ENCODE measurements around the gene USP12.
"Not testable (repeated sequence)": the region's sequence is repeated elsewhere in the genome, so short reads cannot be mapped to it uniquely, and the experiment has no call there.

USP12 gene

GRCh38 chr13:27193496-27193895, 21.9 kb upstream of the USP12 start:
- H3K4me3 ChIP-seq (ENCODE audit: low read depth, low read length), result no peak overlapping the region
- no peak overlapping the region for H2BK5ac ChIP-seq (ENCODE audit: low read depth, low read length, poor library complexity)
- H2AFZ ChIP-seq (ENCODE audit: insufficient read depth, low read length, poor library complexity), result no peak overlapping the region
- no peak overlapping the region for H3K18ac ChIP-seq (ENCODE audit: low read length)
- H3K9ac ChIP-seq (ENCODE audit: low read length), result no peak overlapping the region
- peaks cover 3 to 8% of the 10 kb centered on the region in 2 experiments for H3K4me1 ChIP-seq (ENCODE audit: control insufficient read depth in 1 of 2, insufficient read depth in 2 of 2, low read length in 2 of 2)
- H3K79me2 ChIP-seq (ENCODE audit: control insufficient read depth, insufficient read depth, low read length, poor library complexity), result no peaks in the 10 kb centered on the region
- no peak overlapping the region for H4K91ac ChIP-seq (ENCODE audit: low read depth, low read length)
- no peak overlapping the region for H3K27ac ChIP-seq (ENCODE audit: low read depth, low read length)
- peak overlapping the region; percentile 37 for H2AK5ac ChIP-seq (ENCODE audit: low read length)
- H3K23ac ChIP-seq (ENCODE audit: low read length), result no peak overlapping the region
- no peaks in the 10 kb centered on the region for H3K27me3 ChIP-seq (ENCODE audit: insufficient read depth, low read length)
- H2BK12ac ChIP-seq (ENCODE audit: low read length), result peak overlapping the region; percentile 49
- H3K14ac ChIP-seq (ENCODE audit: low read length), result no peak overlapping the region
- H4K12ac ChIP-seq (ENCODE audit: low read depth, low read length), result no peak overlapping the region
- H2BK120ac ChIP-seq (ENCODE audit: insufficient read depth, low read length, poor library complexity), result peak overlapping the region; percentile 1
- WGBS (ENCODE audit: extremely low coverage, insufficient coverage, insufficient read length), result no CpG with 5 or more reads among the region's 10 CpGs
- DNase-seq, result no peak
- H3K9me3 ChIP-seq (ENCODE audit: insufficient read depth, low read depth, low read length), result no peaks in the 10 kb centered on the region
- H3K4ac ChIP-seq (ENCODE audit: low read depth, low read length), result no peak overlapping the region
- H4K8ac ChIP-seq (ENCODE audit: low read depth, low read length), result no peak overlapping the region
- H3K36me3 ChIP-seq (ENCODE audit: control insufficient read depth in 1 of 2, insufficient read depth in 2 of 2, low read length in 2 of 2), result no peaks in the 10 kb centered on the region
- peaks cover 6% of the 10 kb centered on the region for H3K79me1 ChIP-seq (ENCODE audit: low read length)
- no peak overlapping the region for H3K4me2 ChIP-seq (ENCODE audit: low read length)

GRCh38 chr13:27192973-27193372, 21.4 kb upstream of the USP12 start:
- no peak overlapping the region for H3K23ac ChIP-seq (ENCODE audit: low read length)
- no peak overlapping the region for H3K18ac ChIP-seq (ENCODE audit: low read length)
- no CpG with 5 or more reads among the region's 1 CpG for WGBS (ENCODE audit: extremely low coverage, insufficient coverage, insufficient read length)
- H3K79me1 ChIP-seq (ENCODE audit: low read length), result peaks cover 6% of the 10 kb centered on the region
- no peak overlapping the region for H3K9ac ChIP-seq (ENCODE audit: low read length)
- no peak overlapping the region for H3K4ac ChIP-seq (ENCODE audit: low read depth, low read length)
- no peak for DNase-seq
- no peak overlapping the region for H2BK5ac ChIP-seq (ENCODE audit: low read depth, low read length, poor library complexity)
- H2AFZ ChIP-seq (ENCODE audit: insufficient read depth, low read length, poor library complexity), result no peak overlapping the region
- no peak overlapping the region for H3K27ac ChIP-seq (ENCODE audit: low read depth, low read length)
- H4K8ac ChIP-seq (ENCODE audit: low read depth, low read length), result no peak overlapping the region
- no peaks in the 10 kb centered on the region for H3K36me3 ChIP-seq (ENCODE audit: control insufficient read depth in 1 of 2, insufficient read depth in 2 of 2, low read length in 2 of 2)
- no peak overlapping the region for H2BK120ac ChIP-seq (ENCODE audit: insufficient read depth, low read length, poor library complexity)
- no peaks in the 10 kb centered on the region for H3K9me3 ChIP-seq (ENCODE audit: insufficient read depth, low read depth, low read length)
- no peak overlapping the region for H3K14ac ChIP-seq (ENCODE audit: low read length)
- no peak overlapping the region for H4K12ac ChIP-seq (ENCODE audit: low read depth, low read length)
- H4K91ac ChIP-seq (ENCODE audit: low read depth, low read length), result no peak overlapping the region
- H2AK5ac ChIP-seq (ENCODE audit: low read length), result no peak overlapping the region
- peak overlapping the region; percentile 49 for H2BK12ac ChIP-seq (ENCODE audit: low read length)
- H3K79me2 ChIP-seq (ENCODE audit: control insufficient read depth, insufficient read depth, low read length, poor library complexity), result no peaks in the 10 kb centered on the region
- peaks cover 3 to 8% of the 10 kb centered on the region in 2 experiments for H3K4me1 ChIP-seq (ENCODE audit: control insufficient read depth in 1 of 2, insufficient read depth in 2 of 2, low read length in 2 of 2)
- no peaks in the 10 kb centered on the region for H3K27me3 ChIP-seq (ENCODE audit: insufficient read depth, low read length)
- H3K4me3 ChIP-seq (ENCODE audit: low read depth, low read length), result no peak overlapping the region
- no peak overlapping the region for H3K4me2 ChIP-seq (ENCODE audit: low read length)

DNA sequence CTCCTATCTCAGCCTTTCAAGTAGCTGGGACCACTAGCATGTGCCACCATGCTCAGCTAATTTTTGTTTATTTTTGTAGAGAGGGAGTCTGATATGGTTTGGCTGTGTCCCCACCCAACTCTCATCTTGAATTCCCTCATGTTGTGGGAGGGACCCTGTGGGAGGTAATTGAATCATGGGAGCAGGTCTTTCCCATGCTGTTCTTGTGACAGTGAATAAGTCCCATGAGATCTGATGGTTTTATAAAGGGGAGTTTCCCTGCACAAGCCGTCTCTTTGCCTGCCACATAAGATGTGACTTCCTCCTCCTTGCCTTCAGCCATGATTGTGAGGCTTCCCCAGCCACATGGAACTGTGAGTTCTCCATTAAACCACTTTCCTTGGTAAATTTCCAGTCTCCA, 20.8 kb upstream of the USP12 start:
- H3K36me3 ChIP-seq (ENCODE audit: control insufficient read depth in 1 of 2, insufficient read depth in 2 of 2, low read length in 2 of 2); H3K4me2 ChIP-seq (ENCODE audit: low read length); H3K23ac ChIP-seq (ENCODE audit: low read length); H2BK5ac ChIP-seq (ENCODE audit: low read depth, low read length, poor library complexity); H3K4me3 ChIP-seq (ENCODE audit: low read depth, low read length); H4K12ac ChIP-seq (ENCODE audit: low read depth, low read length); H3K27me3 ChIP-seq (ENCODE audit: insufficient read depth, low read length); H4K91ac ChIP-seq (ENCODE audit: low read depth, low read length); H3K79me1 ChIP-seq (ENCODE audit: low read length); H3K9ac ChIP-seq (ENCODE audit: low read length); DNase-seq; H3K14ac ChIP-seq (ENCODE audit: low read length); H2AFZ ChIP-seq (ENCODE audit: insufficient read depth, low read length, poor library complexity); H4K8ac ChIP-seq (ENCODE audit: low read depth, low read length); H3K4me1 ChIP-seq (ENCODE audit: control insufficient read depth in 1 of 2, insufficient read depth in 2 of 2, low read length in 2 of 2); H3K79me2 ChIP-seq (ENCODE audit: control insufficient read depth, insufficient read depth, low read length, poor library complexity); H3K27ac ChIP-seq (ENCODE audit: low read depth, low read length); H2BK120ac ChIP-seq (ENCODE audit: insufficient read depth, low read length, poor library complexity); H3K9me3 ChIP-seq (ENCODE audit: insufficient read depth, low read depth, low read length); H3K4ac ChIP-seq (ENCODE audit: low read depth, low read length); H3K18ac ChIP-seq (ENCODE audit: low read length): not testable (repeated sequence)
- no CpG with 5 or more reads among the region's 1 CpG for WGBS (ENCODE audit: extremely low coverage, insufficient coverage, insufficient read length)
- Histone ChIP-seq H2AK5ac (ENCODE audit: low read length) (peak overlapping the region; percentile 62), H2BK12ac (ENCODE audit: low read length) (peak overlapping the region; percentile 90)

DNA sequence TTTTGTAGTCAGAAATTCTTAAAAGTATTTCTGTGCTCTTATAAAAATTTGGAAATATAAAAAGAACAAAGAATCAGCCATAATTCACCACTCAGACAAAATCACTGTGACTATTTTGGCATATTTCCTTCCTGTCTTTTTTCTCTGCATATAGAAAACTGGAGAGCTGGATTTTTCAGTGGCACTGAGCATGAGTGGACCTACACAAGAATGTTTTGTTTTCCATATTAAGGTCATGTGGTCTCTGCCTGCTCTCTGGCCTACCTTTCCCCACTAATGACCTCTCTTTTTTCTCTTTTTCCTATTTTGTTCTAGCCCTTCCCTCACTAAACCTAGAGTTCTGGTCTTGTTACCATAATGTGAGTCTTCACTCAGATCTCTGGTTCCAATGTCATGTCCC, 17.6 kb upstream of the USP12 start:
- Histone ChIP-seq H4K12ac (ENCODE audit: low read depth, low read length) (no peak overlapping the region), H3K79me1 (ENCODE audit: low read length) (peaks cover 6% of the 10 kb centered on the region), H3K4me3 (ENCODE audit: low read depth, low read length) (no peak overlapping the region), H2BK5ac (ENCODE audit: low read depth, low read length, poor library complexity) (no peak overlapping the region), H2AFZ (ENCODE audit: insufficient read depth, low read length, poor library complexity) (no peak overlapping the region), H4K91ac (ENCODE audit: low read depth, low read length) (no peak overlapping the region), H3K9ac (ENCODE audit: low read length) (no peak overlapping the region), H3K18ac (ENCODE audit: low read length) (no peak overlapping the region), H2BK12ac (ENCODE audit: low read length) (no peak overlapping the region), H4K8ac (ENCODE audit: low read depth, low read length) (no peak overlapping the region), H3K27me3 (ENCODE audit: insufficient read depth, low read length) (no peaks in the 10 kb centered on the region), H2BK120ac (ENCODE audit: insufficient read depth, low read length, poor library complexity) (no peak overlapping the region), H3K23ac (ENCODE audit: low read length) (no peak overlapping the region), H3K79me2 (ENCODE audit: control insufficient read depth, insufficient read depth, low read length, poor library complexity) (no peaks in the 10 kb centered on the region), H3K14ac (ENCODE audit: low read length) (no peak overlapping the region), H3K27ac (ENCODE audit: low read depth, low read length) (no peak overlapping the region), H3K4ac (ENCODE audit: low read depth, low read length) (no peak overlapping the region), H3K9me3 (ENCODE audit: insufficient read depth, low read depth, low read length) (no peaks in the 10 kb centered on the region), H3K4me1 (ENCODE audit: control insufficient read depth in 1 of 2, insufficient read depth in 2 of 2, low read length in 2 of 2) (peaks cover 4% of the 10 kb centered on the region in 2 experiments), H3K4me2 (ENCODE audit: low read length) (no peak overlapping the region), H2AK5ac (ENCODE audit: low read length) (no peak overlapping the region), H3K36me3 (ENCODE audit: control insufficient read depth in 1 of 2, insufficient read depth in 2 of 2, low read length in 2 of 2) (no peaks in the 10 kb centered on the region)
- DNase-seq, result no peak
